Inflammatory macrophage (primary cell): ENCODE data around the gene C19orf85.

Experiments used
- DNase-seq, 2 donors: peaks; one replicate each; pipeline ENCODE4 v3.0.0-alpha.2; 2020 to 2022

Gene C19orf85

GRCh38 chr19:55489711-55490477, 25.3 kb upstream of the C19orf85 start:
- DNase-seq, result no peak

GRCh38 chr19:55488986-55489710, 24.6 kb upstream of the C19orf85 start:
- no peak for DNase-seq

GRCh38 chr19:55487924-55488687, 23.6 kb upstream of the C19orf85 start, which contains the start of gene SSC5D:
Gene SSC5D, plus strand, starts transcription at chr19:55488436. Its CDS starts 154 bp downstream, at chr19:55488590.
- no peak for DNase-seq

GRCh38 chr19:55486971-55487923, 22.7 kb upstream of the C19orf85 start:
- DNase-seq, result no peak

GRCh38 chr19:55486043-55486970, 21.8 kb upstream of the C19orf85 start:
- no peak for DNase-seq

GRCh38 chr19:55485439-55486011, 21.0 kb upstream of the C19orf85 start:
- no peak for DNase-seq

- peak in 1 of 2 donors; percentile 30 for DNase-seq
These were observed 20.3 kb upstream of the C19orf85 start, which contains the start of gene NAT14 for GRCh38 chr19:55484593-55485438. Gene NAT14, plus strand, starts transcription at chr19:55485188. Its CDS starts 521 bp downstream, at chr19:55485709.

GRCh38 chr19:55483706-55484592, 19.4 kb upstream of the C19orf85 start:
- DNase-seq, result no peak

- no peak for DNase-seq
These were observed 18.6 kb upstream of the C19orf85 start for GRCh38 chr19:55482967-55483705.

GRCh38 chr19:55482156-55482961, 17.8 kb upstream of the C19orf85 start:
- no peak for DNase-seq

- DNase-seq, result no peak
These were observed 17.2 kb upstream of the C19orf85 start for GRCh38 chr19:55481794-55482155.

GRCh38 chr19:55481148-55481793, 16.7 kb upstream of the C19orf85 start:
- DNase-seq, result no peak

- no peak for DNase-seq
These were observed 15.1 kb upstream of the C19orf85 start for GRCh38 chr19:55479451-55480230.

- no peak for DNase-seq
These were observed 14.5 kb upstream of the C19orf85 start for GRCh38 chr19:55479045-55479444.

GRCh38 chr19:55478364-55478763, 13.8 kb upstream of the C19orf85 start:
- DNase-seq, result no peak
